Sciatic nerve (tissue), 2 donors: ENCODE results near the gene U2AF1. TPM values are rescaled to one million over a fixed set of nuclear protein-coding genes. Genes with fewer than 3 reads are reported as not detected.
"Not testable (repeated sequence)": the region's sequence is repeated elsewhere in the genome, so short reads cannot be mapped to it uniquely, and the experiment has no call there.

Experiments used
- ATAC-seq: fragments of 200-7000 bp; cut with Tn5 transposase; one replicate; pipeline ENCODE4 v1.9.1; 2020; ENCODE audit warnings: mild to moderate bottlenecking, moderate library complexity
- DNase-seq: peaks from one replicate; pipeline ENCODE4 v3.0.0-alpha.2; 2020; ENCODE audit warnings: low spot score
- intact Hi-C: fragments of 100-400 bp; cut with DNase I; formaldehyde crosslinking; loops from one replicate; pipeline ENCODE4 v1.14.2; 2022
- total RNA-seq: library from RNA; stranded (reverse); fragmentation: NEBNext Ultra II Directional; extraction: Animal tissue kit (Norgen Biotek cat#: 25700); gene quantifications from one replicate; pipeline ENCODE4 v1.2.1, GENCODE V29; 2021
- donor health status: DM: no; HTN: no; CAD: no.
- donor health status: DM: no; HTN: no; CAD: no.

U2AF1 gene, protein sequence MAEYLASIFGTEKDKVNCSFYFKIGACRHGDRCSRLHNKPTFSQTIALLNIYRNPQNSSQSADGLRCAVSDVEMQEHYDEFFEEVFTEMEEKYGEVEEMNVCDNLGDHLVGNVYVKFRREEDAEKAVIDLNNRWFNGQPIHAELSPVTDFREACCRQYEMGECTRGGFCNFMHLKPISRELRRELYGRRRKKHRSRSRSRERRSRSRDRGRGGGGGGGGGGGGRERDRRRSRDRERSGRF
- 67.6 TPM for total RNA-seq

DNA sequence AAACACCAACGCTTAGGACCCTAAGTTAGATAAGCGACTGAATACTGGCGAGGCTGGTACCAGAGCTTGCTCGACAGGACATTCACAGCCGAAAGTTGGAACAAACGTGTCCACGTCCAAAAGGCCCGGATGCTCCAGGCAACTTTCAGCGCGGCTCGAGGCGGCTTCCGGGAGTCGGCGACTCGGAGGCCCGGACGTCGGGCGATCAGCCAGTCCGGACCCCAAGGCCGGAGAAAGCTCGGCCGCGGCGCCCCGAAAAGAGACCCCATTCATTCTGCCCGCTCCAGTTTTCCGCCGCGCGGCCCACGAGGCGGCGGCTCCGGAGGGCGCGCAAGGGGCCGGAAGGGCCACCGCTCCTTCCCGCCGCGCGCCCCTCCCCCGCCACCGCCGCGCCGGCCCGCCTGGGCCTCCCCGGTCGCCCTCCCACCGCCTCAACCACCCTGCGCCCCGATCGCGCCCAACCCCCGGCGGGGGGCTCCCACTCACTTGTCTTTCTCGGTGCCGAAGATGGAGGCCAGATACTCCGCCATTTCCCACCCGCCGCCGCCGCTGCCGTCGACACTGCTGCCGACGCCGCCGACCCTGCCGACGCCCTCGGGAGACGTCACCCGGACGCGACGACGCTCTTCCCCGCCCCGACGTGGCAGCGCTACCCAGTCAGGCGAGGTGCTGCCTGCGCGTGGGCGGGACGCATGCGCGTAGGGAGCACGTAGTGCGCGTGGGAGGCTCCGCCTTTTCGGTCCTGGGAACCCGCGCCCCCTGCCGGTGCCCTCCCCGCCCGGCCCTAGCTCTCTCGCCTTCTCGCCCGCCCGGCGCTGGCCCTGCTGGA, at the start of gene U2AF1:
Gene U2AF1 (minus strand): TSS at position 606 of the 829 bp plus-strand sequence. CDS start 76 bp downstream, at position 530.
- intact Hi-C loops, result not testable (repeated sequence)
- DNase-seq, result peak; percentile 85

GRCh38 chr21:43153601-43154000, 46.2 kb upstream of the U2AF1 start:
- DNase-seq, intact Hi-C loops, ATAC-seq: not testable (repeated sequence)

More for the DNA sequence above, at the start of gene U2AF1:
- ATAC-seq, result peak; percentile 99

DNA sequence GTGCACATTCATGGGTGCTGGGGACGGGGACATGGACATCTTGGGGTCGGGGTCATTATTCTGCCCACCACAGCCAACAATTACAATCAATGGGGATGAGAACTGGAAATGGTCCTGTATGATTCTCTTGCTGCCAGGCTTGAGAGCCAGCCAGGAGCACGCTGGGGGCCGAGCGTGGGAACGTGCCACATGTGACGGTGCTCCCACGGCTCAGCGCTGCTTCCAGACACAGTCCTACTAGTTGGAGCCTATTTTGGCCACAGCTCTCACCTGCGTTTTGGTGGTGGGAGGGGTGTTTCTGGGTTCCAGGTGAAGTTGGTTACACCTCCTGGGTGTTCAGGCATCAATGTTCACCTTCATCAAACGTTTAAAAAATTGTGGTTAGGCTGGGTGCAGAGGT, 42.0 kb upstream of the U2AF1 start:
- intact Hi-C loops, ATAC-seq, DNase-seq: not testable (repeated sequence)

- intact Hi-C loops, DNase-seq, ATAC-seq: not testable (repeated sequence)
Measured at GRCh38 chr21:43147999-43148398, 40.6 kb upstream of the U2AF1 start.

GRCh38 chr21:43146637-43147036, 39.3 kb upstream of the U2AF1 start:
- ATAC-seq, DNase-seq, intact Hi-C loops: not testable (repeated sequence)

DNA sequence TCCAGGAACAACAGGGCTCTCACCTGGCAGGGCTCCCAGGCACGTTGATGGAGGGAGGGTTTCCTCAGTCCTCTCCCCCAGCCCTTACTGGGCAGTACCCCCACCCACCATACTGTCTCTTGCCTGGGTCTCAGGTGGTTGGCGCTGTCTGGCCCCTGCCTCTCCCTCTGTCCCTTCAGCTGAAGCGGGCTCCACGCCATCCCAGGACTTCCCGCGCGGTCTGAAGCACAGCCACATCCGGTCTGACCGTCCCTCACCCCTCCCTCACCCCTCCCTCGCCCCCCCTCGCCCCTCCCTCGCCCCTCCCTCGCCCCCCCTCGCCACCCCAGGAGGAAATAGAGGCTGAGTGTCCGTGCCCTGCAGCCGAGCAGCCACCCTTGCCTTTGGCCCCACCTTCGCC, 34.0 kb upstream of the U2AF1 start:
- ATAC-seq, DNase-seq, intact Hi-C loops: not testable (repeated sequence)

DNA sequence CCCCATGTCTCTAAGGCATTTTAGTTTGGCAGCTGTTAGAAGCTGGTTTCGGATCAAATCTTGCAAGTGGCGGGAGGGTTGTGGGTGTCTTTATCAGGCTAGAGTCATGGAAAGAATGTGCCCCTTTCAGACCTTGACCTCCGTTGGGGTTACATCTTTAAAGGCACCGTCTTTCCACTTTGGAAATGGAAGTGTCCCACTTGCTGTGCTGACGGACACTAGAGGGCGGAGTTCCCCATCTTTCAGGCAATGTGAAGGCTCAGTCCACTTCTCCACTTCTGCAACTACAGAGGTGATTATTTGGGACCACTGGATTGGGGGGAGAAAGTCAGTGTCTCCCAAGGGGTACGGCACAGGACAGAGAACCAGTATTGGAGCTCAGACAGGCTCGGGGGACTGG, 31.6 kb upstream of the U2AF1 start:
- ATAC-seq, result peak; percentile 66
- intact Hi-C loops, DNase-seq: not testable (repeated sequence)

DNA sequence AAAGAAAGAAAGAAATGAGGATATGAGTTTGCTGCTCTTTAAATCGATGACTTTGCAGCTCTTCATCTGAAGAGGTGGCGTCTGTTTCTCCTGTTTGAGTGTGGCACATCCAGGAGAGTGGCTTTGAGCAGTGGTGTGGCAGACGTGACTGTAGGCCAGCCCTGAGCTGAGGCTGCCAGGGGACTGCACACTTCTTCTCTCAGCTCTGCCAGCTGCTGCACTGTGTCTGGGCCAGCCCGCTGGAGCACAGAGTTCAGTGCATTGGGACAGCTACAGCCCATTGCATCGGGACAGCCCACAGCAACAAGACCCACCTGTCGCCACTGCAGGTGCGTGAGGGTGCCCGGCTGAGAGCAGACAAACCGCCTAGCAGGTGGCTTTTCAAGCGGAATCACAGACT, 27.1 kb upstream of the U2AF1 start:
- DNase-seq, ATAC-seq, intact Hi-C loops: not testable (repeated sequence)

DNA sequence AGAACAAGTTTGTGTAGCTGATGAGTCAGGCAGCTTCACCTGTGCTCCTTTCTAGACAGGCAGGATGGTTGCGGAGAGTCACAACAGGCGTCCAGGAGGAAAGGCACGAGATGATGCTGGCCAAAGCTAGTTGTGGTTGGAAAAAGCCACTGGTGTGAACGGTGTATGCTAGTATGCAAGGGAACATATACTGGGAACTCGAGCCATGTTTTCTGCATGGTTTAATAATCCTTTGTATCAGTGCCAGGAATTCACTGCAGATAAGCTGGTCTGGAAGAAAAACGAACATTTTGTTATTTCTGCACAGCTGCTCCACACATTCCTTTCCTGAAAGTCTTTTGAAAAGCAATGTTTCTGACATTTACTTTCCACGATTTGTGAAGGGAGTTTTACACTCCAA, 22.7 kb upstream of the U2AF1 start:
- not testable (repeated sequence) for ATAC-seq, DNase-seq

GRCh38 chr21:43115956-43116355, 8.6 kb upstream of the U2AF1 start:
- ATAC-seq, intact Hi-C loops, DNase-seq: not testable (repeated sequence)

More for the DNA sequence above, 22.7 kb upstream of the U2AF1 start:
- intact Hi-C loops, result not testable (repeated sequence)

DNA sequence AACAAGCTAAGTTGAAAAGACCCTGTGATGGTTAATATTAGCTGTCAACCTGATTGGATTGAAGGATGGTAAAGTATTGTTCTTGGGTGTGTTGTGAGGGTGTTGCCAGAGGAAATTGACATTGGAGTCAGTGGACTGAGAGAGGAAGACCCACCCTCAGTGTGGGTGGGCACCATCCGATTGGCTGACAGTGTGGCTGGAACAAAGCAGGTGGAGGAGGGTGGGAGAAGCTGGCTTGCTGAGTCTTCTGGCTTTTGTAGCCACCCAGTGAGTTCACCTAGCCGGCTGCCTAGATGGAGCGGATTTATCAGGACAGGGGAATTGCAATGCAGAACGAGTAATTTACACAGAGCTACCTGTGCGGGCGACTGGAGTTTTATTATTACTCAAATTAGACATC, 7.1 kb upstream of the U2AF1 start:
- DNase-seq, ATAC-seq, intact Hi-C loops: not testable (repeated sequence)

DNA sequence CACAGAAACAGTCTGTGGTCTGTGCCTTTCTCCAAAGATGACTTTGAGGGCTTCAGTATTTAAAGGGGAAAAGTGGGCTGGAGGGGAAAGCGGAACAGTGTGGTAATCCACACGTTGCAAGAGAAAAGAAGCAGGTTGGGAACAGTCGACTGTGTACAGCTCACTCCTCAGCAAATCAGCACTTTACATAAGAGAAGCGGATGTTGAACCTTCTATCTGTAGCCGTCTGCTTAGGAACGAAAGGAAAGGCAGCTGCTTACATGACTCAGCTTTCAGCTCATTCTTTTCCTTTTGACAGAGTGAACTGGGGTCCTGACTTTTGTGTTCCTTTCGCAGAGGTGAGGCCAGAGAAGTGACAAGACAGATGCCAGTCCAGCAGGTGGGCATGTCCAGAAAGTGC, 1.6 kb upstream of the U2AF1 start:
- DNase-seq, intact Hi-C loops, ATAC-seq: not testable (repeated sequence)

DNA sequence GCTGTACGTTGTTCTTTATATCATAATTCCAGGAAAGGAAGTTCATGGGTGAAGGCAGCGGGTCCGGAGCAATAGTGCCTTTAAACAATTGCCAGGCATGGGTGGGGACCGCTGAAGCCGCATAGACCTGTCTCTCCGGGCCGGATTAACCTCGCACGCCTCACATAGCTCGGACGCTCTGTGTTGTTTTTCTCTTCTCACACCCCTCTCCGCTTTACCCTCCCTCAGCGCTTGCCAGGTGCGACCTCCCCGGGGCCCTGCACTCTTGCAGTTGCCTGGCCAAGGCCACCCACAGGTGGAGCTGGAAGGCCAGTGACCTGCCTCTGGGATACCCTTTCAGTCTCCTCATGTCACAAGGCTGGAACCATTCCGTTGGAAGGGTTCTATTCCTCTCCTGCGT, 807 bp upstream of the U2AF1 start:
- DNase-seq, intact Hi-C loops: not testable (repeated sequence)
- peak; percentile 27 for ATAC-seq

GRCh38 chr21:43107794-43108137, 396 bp upstream of the U2AF1 start:
- DNase-seq, ATAC-seq, intact Hi-C loops: not testable (repeated sequence)

GRCh38 chr21:43104642-43105041, 2.7 kb downstream of the U2AF1 start:
- intact Hi-C loops, ATAC-seq: not testable (repeated sequence)

DNA sequence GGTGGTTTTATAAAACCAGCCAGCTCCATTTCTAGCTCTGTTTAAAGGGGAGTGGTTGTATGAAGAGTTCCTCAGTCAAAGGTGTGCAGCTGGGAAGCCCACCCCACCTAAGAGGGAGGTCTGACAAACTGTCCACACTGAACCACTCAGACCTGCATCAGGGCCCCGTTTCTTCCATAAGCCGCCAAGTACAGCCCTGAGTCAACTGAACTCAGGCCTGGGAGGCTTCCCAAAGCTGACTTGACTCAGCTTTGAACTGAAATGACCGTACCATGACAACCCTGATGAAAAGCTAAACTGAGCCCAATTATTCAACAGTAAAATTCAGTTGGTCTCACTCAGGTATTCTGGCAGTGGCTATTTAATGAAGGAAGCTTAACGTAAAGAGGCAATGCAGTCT, 5.1 kb downstream of the U2AF1 start:
- intact Hi-C loops, DNase-seq, ATAC-seq: not testable (repeated sequence)

More at GRCh38 chr21:43104642-43105041, 2.7 kb downstream of the U2AF1 start:
- not testable (repeated sequence) for DNase-seq

GRCh38 chr21:43101676-43102075, 5.7 kb downstream of the U2AF1 start:
- ATAC-seq, intact Hi-C loops, DNase-seq: not testable (repeated sequence)

GRCh38 chr21:43101000-43101399, 6.4 kb downstream of the U2AF1 start:
- ATAC-seq, DNase-seq, intact Hi-C loops: not testable (repeated sequence)

- DNase-seq, ATAC-seq, intact Hi-C loops: not testable (repeated sequence)
Measured at GRCh38 chr21:43091979-43092614, 15.3 kb downstream of the U2AF1 start.
